HS-5 (cell line): ENCODE measurements around the gene GPR107.

Source experiments
- DNase-seq: peaks from one replicate; pipeline ENCODE4 v3.0.0-alpha.2; 2012; ENCODE audit warnings: low read depth

The GPR107 gene

GRCh38 chr9:130027533-130028365, 26.0 kb upstream of the GPR107 start:
- no peak for DNase-seq

- DNase-seq: no peak
Measured at GRCh38 chr9:130028493-130029222, 25.0 kb upstream of the GPR107 start.

GRCh38 chr9:130029223-130029973, 24.3 kb upstream of the GPR107 start:
- no peak for DNase-seq

- DNase-seq: no peak
Measured at GRCh38 chr9:130030651-130031127, 23.0 kb upstream of the GPR107 start.

- DNase-seq: no peak
Measured at GRCh38 chr9:130034570-130034969, 19.1 kb upstream of the GPR107 start.

- DNase-seq: no peak
Measured at GRCh38 chr9:130036099-130036498, 17.6 kb upstream of the GPR107 start.

GRCh38 chr9:130039528-130040147, 14.1 kb upstream of the GPR107 start:
- DNase-seq: no peak

- DNase-seq: no peak
Measured at GRCh38 chr9:130040984-130041647, 12.6 kb upstream of the GPR107 start.

- no peak for DNase-seq
Measured at GRCh38 chr9:130041648-130042405, 11.9 kb upstream of the GPR107 start.

- no peak for DNase-seq
Measured at GRCh38 chr9:130042406-130042884, 11.3 kb upstream of the GPR107 start.

- no peak for DNase-seq
Measured at GRCh38 chr9:130042885-130043653, 10.6 kb upstream of the GPR107 start, which contains the start of gene FNBP1. Gene FNBP1, minus strand, starts transcription at chr9:130043189. Its CDS starts 214 bp downstream, at chr9:130042975.

GRCh38 chr9:130043654-130044623, 9.8 kb upstream of the GPR107 start:
- DNase-seq: no peak

GRCh38 chr9:130045725-130046450, 7.8 kb upstream of the GPR107 start:
- DNase-seq: no peak

GRCh38 chr9:130049431-130050210, 4.1 kb upstream of the GPR107 start:
- DNase-seq: no peak

GRCh38 chr9:130050462-130050861, 3.2 kb upstream of the GPR107 start:
- DNase-seq: no peak

- no peak for DNase-seq
Measured at GRCh38 chr9:130051855-130052254, 1.9 kb upstream of the GPR107 start.

- DNase-seq: no peak
Measured at GRCh38 chr9:130053109-130053503, 600 bp upstream of the GPR107 start.
